IPS DF 6.9 (cell line): ENCODE data around the gene USO1.

Source experiments
- DNase-seq: peaks from one replicate; pipeline ENCODE4 v3.0.0-alpha.2; 2013; ENCODE audit warnings: low read depth, low spot score
- H3K27ac ChIP-seq: one replicate; pipeline ENCODE4 v1.5.1; 2013; ENCODE audit warnings: low read length, control low read depth
- H3K27me3 ChIP-seq: 2 replicates; pipeline ENCODE4 v1.6.1; 2013; ENCODE audit warnings: mild to moderate bottlenecking, low read length; ENCODE audit not compliant: control insufficient read depth, insufficient read depth
- H3K36me3 ChIP-seq: 2 replicates; pipeline ENCODE4 v1.6.1; 2013; ENCODE audit warnings: low read length; ENCODE audit not compliant: control insufficient read depth, insufficient read depth
- H3K4me1 ChIP-seq: 2 replicates; pipeline ENCODE4 v1.6.1; 2013; ENCODE audit warnings: low read length; ENCODE audit not compliant: control insufficient read depth, insufficient read depth
- H3K4me3 ChIP-seq: 2 replicates; pipeline ENCODE4 v1.5.1; 2013; ENCODE audit warnings: mild to moderate bottlenecking, low read length
- H3K9me3 ChIP-seq: 2 replicates; pipeline ENCODE4 v1.6.1; 2013; ENCODE audit warnings: low read length, inconsistent platforms; ENCODE audit not compliant: control insufficient read depth, insufficient read depth
- whole genome bisulfite sequencing: extraction: QIAGEN DNeasy Blood & Tissue Kit; methylation state at CpG from one replicate; pipeline ENCODE4 v1.1.7; 2013; ENCODE audit warnings: mixed read lengths, missing lambda C conversion rate; ENCODE audit not compliant: insufficient read length, insufficient coverage; 5-methylcytosine and 5-hydroxymethylcytosine counted together

Gene USO1

DNA sequence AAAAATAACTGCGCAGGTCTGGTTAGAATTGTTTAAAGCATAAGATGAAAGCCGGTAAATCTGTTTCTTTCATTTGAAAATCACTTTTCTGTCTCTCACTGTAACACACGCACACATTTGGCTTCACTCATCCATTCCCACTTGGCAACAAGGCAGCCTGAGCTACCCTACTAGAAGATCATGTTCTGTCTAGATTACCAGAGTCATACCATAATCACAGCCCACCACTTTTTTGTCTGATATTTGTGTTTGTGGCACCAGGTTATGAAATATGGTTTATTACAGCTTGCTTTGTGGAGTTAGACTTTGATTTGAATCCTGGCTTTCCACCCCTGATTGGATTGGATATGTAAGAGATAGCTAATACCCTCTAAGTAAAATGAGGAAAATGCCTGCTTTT, 2.2 kb downstream of the USO1 start:
- Histone ChIP-seq H3K27me3 (no peaks in the 10 kb centered on the region), H3K4me1 (peaks cover 1% of the 10 kb centered on the region; the same call in 1 of the 2 replicates), H3K27ac (no peak overlapping the region), H3K4me3 (no peak overlapping the region; the same call in 1 of the 2 replicates), H3K9me3 (no peaks in the 10 kb centered on the region), H3K36me3 (no peaks in the 10 kb centered on the region)
- DNase-seq: no peak
- no CpG with 5 or more reads among the region's 3 CpGs for WGBS

DNA sequence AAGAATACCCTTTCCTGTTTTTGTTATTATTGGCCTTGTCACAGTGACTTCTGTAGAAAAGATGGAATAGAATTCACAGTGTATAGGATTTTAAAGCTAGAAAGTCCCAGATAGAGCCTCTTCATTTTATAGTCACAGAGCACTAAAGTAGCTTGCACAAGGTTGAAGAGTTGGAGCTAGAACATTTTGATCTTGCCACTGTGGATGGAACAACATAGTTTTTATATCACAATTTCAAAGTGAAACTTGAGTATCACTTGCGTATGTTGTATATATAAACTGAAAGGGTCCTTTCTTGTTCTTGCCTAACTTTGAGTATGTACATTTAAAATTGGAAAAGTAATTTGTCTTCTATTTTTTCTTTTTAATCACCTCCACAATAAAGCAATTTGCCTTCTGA, 2.7 kb downstream of the USO1 start:
- DNase-seq: no peak
- H3K4me1 ChIP-seq: peaks cover under 1% of the 10 kb centered on the region; the same call in 1 of the 2 replicates
- WGBS: no CpG with 5 or more reads among the region's 1 CpG
- H3K36me3 ChIP-seq: no peaks in the 10 kb centered on the region
- H3K27ac ChIP-seq: no peak overlapping the region
- no peaks in the 10 kb centered on the region for H3K9me3 ChIP-seq
- H3K4me3 ChIP-seq: no peak overlapping the region
- H3K27me3 ChIP-seq: no peaks in the 10 kb centered on the region

DNA sequence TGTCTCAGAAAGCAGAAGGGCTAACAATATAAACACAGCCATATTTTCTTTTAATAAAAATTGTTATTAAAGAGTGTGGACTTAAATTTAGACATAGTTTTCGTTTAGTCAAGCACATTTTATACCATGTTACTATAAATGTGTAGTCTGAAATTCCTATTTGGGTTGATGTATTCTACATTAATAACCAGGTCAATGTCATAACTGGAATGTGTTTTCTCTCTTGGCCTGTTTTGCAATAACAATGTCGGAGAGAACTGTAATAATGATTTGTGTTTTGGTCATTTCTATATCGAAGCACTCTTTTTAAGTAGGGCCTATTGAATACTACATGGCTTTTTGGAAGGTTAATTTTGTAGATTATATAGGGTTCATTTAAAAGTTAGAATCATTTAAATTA, 5.5 kb downstream of the USO1 start:
- no peaks in the 10 kb centered on the region for H3K9me3 ChIP-seq
- H3K27ac ChIP-seq: no peak overlapping the region

DNA sequence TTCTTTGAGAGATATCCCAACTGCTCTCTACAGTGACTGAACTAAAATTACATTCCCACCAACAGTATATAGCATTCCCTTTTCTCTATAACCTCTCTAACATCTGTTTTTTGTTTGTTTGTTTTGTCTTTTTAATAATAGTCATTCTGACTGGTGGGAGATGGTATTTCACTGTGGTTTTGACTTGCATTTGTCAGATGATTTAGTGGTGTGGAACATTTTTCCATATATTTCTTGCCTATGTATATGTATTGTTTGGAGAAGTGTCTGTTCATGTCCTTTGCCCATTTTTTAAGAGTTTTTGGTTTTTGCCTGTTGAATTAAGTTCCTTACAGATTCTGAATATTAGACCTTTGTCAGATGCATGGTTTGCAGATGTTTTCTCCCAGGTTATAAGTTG, 9.0 kb downstream of the USO1 start:
- H3K36me3 ChIP-seq: peaks cover 3% of the 10 kb centered on the region; the same call in 1 of the 2 replicates
- H3K27me3 ChIP-seq: no peaks in the 10 kb centered on the region
- H3K4me1 ChIP-seq: no peaks in the 10 kb centered on the region
- no peak overlapping the region for H3K4me3 ChIP-seq
- no peaks in the 10 kb centered on the region for H3K9me3 ChIP-seq
- H3K27ac ChIP-seq: no peak overlapping the region
- DNase-seq: no peak

More for the DNA sequence above, 5.5 kb downstream of the USO1 start:
- Histone ChIP-seq H3K27me3 (no peaks in the 10 kb centered on the region), H3K4me1 (no peaks in the 10 kb centered on the region), H3K36me3 (no peaks in the 10 kb centered on the region), H3K4me3 (no peak overlapping the region)
- no peak for DNase-seq
- WGBS: no CpG with 5 or more reads among the region's 3 CpGs

DNA sequence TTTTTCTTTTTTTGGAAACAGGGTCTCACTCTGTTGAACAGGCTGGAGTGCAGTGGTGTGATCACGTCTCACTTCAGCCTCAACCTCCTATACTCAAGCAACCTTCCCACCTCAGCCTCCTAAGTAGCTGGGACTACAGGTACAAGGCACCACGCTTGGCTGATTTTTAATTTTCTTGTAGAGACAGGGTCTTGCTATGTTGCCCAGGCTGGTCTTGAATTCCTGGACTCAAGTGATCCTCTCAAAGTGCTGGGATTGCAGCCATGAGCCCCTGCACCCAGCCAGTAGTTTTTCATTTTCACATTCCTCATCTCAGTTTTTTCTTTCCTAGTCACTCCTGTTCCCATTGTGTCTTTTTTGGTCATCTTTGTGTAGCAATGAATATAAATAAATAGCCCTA, 11.1 kb downstream of the USO1 start:
- WGBS: no CpG with 5 or more reads among the region's 2 CpGs
- no peak overlapping the region for H3K27ac ChIP-seq
- DNase-seq: no peak
- H3K9me3 ChIP-seq: no peaks in the 10 kb centered on the region
- H3K36me3 ChIP-seq: peaks cover 3% of the 10 kb centered on the region; the same call in 1 of the 2 replicates
- H3K4me1 ChIP-seq: no peaks in the 10 kb centered on the region
- H3K4me3 ChIP-seq: no peak overlapping the region
- H3K27me3 ChIP-seq: no peaks in the 10 kb centered on the region

DNA sequence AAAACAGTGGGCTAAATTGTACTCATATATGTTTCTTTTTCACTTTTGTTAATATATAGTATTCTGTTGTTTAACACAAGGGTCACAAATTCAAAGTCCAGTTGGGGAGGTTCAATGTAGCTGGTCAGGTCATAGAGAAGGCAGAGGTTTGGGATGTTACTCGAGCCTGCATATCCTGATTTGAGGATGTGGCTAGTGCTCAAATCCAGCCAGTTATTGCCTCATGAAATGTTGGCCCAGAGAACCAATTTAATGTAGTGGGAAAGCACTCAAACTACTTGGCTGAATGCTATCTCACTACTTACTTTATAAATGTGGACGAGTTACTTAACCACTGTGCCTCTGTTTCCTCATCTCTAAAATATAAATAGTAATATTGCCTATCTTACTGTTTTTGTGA, 12.5 kb downstream of the USO1 start:
- no peaks in the 10 kb centered on the region for H3K27me3 ChIP-seq
- no peak for DNase-seq
- H3K27ac ChIP-seq: no peak overlapping the region
- peaks cover 3% of the 10 kb centered on the region; the same call in 1 of the 2 replicates for H3K36me3 ChIP-seq
- no peaks in the 10 kb centered on the region for H3K9me3 ChIP-seq
- no peaks in the 10 kb centered on the region for H3K4me1 ChIP-seq
- no peak overlapping the region for H3K4me3 ChIP-seq
- WGBS: no CpG with 5 or more reads among the region's 2 CpGs

DNA sequence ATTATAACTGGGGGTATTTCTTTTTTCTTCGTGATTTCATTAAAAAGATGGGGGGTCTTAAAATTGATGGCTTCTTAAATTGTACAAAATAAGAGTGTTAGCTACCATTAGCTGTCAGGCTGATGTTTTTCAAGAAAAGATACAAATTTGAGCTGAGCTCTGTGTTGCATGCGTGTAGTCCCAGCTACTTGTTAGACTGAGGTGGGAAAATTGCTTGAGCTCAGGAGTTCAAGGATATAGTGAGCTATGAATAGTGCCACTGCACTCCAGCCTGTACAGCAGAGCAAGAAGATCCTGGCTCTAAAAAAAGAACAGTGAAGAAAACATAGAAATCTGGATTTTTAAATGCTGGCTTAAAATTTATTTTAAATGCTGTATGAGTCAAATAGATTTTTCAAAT, 13.0 kb downstream of the USO1 start:
- no CpG with 5 or more reads among the region's 2 CpGs for WGBS
- Histone ChIP-seq H3K4me1 (no peaks in the 10 kb centered on the region), H3K4me3 (no peak overlapping the region), H3K36me3 (peaks cover 3% of the 10 kb centered on the region; the same call in 1 of the 2 replicates), H3K9me3 (no peaks in the 10 kb centered on the region), H3K27me3 (no peaks in the 10 kb centered on the region), H3K27ac (no peak overlapping the region)
- DNase-seq: no peak

DNA sequence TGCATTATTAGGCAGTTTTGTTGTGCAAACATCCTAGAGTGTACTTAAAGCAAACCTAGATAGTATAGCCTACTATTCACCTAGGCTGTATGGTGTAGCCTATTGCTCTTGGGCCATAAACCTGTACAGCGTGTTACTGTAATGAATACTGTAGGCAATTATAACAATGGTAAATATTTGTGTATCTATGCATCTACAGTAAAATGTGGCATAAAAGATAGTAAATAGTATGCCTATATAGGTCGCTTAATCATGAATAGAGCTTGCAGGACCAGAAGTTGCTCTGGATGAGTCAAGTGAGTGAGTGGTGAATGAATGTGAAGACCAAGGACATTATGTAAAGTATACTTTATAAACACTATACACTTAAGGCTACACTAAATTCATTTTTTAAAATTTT, 16.6 kb downstream of the USO1 start:
- DNase-seq: no peak
- H3K27ac ChIP-seq: no peak overlapping the region
- no peaks in the 10 kb centered on the region for H3K27me3 ChIP-seq
- WGBS: no CpG with 5 or more reads among the region's 2 CpGs
- H3K9me3 ChIP-seq: no peaks in the 10 kb centered on the region
- no peak overlapping the region for H3K4me3 ChIP-seq
- H3K4me1 ChIP-seq: no peaks in the 10 kb centered on the region
- H3K36me3 ChIP-seq: no peaks in the 10 kb centered on the region

DNA sequence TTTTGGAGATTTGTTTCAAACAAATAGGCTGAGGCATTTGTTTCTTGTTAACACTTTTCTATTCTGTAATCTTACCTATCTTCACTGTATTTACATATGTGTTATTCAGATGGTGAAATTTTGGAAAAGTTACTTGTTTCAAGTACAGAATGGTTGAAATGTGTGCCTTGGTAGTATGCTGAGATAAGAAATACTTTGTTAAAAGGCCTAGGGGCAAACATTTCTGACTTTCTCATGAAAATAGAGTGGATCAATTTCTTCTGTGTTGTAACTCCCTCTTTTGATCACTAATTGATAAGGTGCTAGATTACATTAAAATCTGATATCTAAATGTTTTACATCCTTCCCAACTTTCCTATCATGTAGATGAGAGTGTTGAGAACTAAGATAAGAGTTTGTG, 18.1 kb downstream of the USO1 start:
- Histone ChIP-seq H3K4me3 (no peak overlapping the region), H3K27ac (no peak overlapping the region), H3K9me3 (no peaks in the 10 kb centered on the region), H3K27me3 (no peaks in the 10 kb centered on the region), H3K36me3 (no peaks in the 10 kb centered on the region), H3K4me1 (no peaks in the 10 kb centered on the region)
- DNase-seq: no peak

DNA sequence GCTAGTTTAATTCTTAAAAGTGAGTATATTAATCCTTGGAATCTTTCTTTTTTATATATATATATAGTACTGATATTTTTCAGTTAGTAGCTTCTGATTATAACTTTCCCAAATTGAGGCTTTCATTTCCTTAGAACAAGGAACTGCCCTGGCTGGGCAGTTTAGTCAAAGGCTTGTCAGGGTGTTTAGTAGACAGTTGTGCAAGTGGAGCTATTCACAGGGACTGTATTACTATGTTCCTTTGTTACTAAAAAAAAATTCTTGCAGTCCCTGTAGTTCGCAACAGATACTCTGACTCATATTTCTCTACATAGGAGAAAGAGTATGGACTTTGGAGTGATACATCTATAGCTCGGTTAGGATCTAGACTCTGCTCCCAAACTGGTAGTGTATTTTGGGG, 20.8 kb downstream of the USO1 start:
- Histone ChIP-seq H3K36me3 (no peaks in the 10 kb centered on the region), H3K27me3 (no peaks in the 10 kb centered on the region), H3K9me3 (no peaks in the 10 kb centered on the region), H3K27ac (no peak overlapping the region), H3K4me1 (no peaks in the 10 kb centered on the region), H3K4me3 (no peak overlapping the region)
- no peak for DNase-seq
- WGBS: no CpG with 5 or more reads among the region's 2 CpGs

DNA sequence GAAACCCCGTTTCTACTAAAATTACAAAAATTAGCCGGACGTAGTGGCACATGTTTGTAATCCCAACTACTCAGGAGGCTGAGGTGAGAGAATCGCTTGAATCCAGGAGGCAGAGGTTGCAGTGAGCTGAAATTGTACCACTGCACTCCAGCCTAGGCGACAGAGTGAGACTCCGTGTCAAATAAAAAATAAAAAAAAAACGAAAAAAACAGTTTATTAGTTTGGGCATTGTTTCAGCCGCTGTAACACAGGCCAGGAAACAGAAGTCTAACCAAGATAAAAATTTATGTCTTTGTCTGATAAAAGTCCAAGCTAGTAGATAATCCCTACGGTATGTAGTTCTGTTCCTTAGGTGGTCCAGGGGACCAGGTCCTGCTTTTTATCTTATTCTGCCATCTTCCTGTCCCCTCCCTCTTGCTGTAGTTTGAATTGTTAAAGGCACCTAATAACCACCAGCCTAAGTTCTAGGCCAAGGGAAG, 21.4 kb downstream of the USO1 start:
- WGBS: no CpG with 5 or more reads among the region's 9 CpGs
- Histone ChIP-seq H3K9me3 (no peaks in the 10 kb centered on the region), H3K27me3 (no peaks in the 10 kb centered on the region), H3K4me1 (no peaks in the 10 kb centered on the region), H3K27ac (no peak overlapping the region), H3K36me3 (no peaks in the 10 kb centered on the region), H3K4me3 (no peak overlapping the region)
- no peak for DNase-seq
